GM12864 (cell line): ENCODE data around the gene MCUB.

Source experiments
- DNase-seq: peaks from one replicate; pipeline ENCODE4 v3.0.0-alpha.2; 2011; ENCODE audit warnings: low read depth
- H3K4me3 ChIP-seq: 2 replicates; pipeline ENCODE4 v1.5.1; 2011; ENCODE audit warnings: mild to moderate bottlenecking, low read depth, low read length, control low read depth
- CTCF ChIP-seq: IDR thresholded peaks from 2 replicates; pipeline ENCODE4 v1.5.1; 2011; ENCODE audit warnings: low read depth, mild to moderate bottlenecking, moderate library complexity, low read length, control low read depth, inconsistent platforms; ENCODE audit errors: missing control alignments

Gene MCUB

GRCh38 chr4:109599046-109599652 is 39.1 kb downstream of the MCUB start:
- no peak for DNase-seq
- no peak overlapping the region for H3K4me3 ChIP-seq
- no peak for TF ChIP-seq CTCF

GRCh38 chr4:109600431-109600830 is 40.4 kb downstream of the MCUB start:
- DNase-seq = no peak
- no peak overlapping the region for H3K4me3 ChIP-seq
- TF ChIP-seq CTCF = no peak

- no peak for TF ChIP-seq CTCF
- DNase-seq = no peak
Measured at GRCh38 chr4:109601336-109601735, 41.3 kb downstream of the MCUB start.

GRCh38 chr4:109607976-109608375 is 47.9 kb downstream of the MCUB start:
- no peak for DNase-seq

More at GRCh38 chr4:109601336-109601735, 41.3 kb downstream of the MCUB start:
- no peak overlapping the region for H3K4me3 ChIP-seq

GRCh38 chr4:109608879-109609278 is 48.8 kb downstream of the MCUB start:
- H3K4me3 ChIP-seq = no peak overlapping the region
- no peak for TF ChIP-seq CTCF
- no peak for DNase-seq

More at GRCh38 chr4:109607976-109608375, 47.9 kb downstream of the MCUB start:
- no peak for TF ChIP-seq CTCF
- no peak overlapping the region for H3K4me3 ChIP-seq

GRCh38 chr4:109609431-109609830 is 49.4 kb downstream of the MCUB start:
- no peak overlapping the region for H3K4me3 ChIP-seq
- no peak for TF ChIP-seq CTCF
- DNase-seq = no peak

- no peak overlapping the region for H3K4me3 ChIP-seq
- no peak for TF ChIP-seq CTCF
- DNase-seq = no peak
Measured at GRCh38 chr4:109610489-109610888, 50.4 kb downstream of the MCUB start.
